ENCODE measurements around the gene CYBA. TPM values are rescaled to one million over a fixed set of nuclear protein-coding genes. Genes with fewer than 3 reads are reported as not detected.

CYBA gene
- total RNA-seq, 2 donors from 2014 or later, result 82.0 to 132 TPM

DNA sequence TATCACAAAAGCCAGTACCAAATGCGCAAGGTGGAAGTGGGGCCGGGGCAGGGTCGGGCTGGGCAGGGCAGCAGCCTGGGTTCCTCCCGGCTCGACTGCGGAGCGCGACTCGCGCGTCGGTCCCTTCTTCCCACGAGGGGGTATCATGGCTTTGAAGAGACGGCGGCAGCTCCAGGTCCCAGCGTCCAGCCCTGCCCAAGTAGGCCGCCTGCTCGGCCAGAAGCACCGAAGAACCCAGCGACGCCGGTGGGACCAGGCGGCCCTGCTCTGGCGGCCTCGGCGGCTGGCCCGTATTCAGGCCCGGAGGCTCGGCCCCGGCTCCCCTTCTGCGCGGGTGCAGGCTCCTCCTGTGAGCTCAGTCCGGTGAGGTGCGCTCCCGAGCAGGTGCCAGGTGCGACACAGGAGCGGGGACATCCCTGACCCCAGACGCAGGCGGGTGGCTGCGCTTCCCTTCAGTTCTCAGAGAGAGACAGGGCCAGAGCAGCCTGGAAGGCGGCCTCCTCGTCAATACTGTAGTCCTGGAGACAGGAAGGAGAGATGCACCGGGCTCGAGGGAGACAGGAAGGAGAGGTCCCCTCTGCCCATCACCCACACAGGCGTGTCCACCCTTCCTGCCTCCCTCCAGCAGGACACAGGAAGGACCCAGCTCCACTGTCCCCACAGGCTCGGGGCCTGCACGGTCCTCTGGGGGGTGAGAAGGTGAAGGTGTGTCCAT is 46.4 kb upstream of the CYBA start:
- Histone ChIP-seq H3K27ac (no peak overlapping the region), H3K4me1 (peaks cover 0 to 23% of the 10 kb centered on the region in 2 donors), H3K36me3 (peaks cover 42% of the 10 kb centered on the region), H3K4me3 (no peak overlapping the region), H3K27me3 (no peaks in the 10 kb centered on the region), H3K9me3 (no peaks in the 10 kb centered on the region)
- no peak for DNase-seq (ENCODE audit: low spot score)
- TF ChIP-seq CTCF (IDR thresholded peaks at IDR 0.05), result no peak

GRCh38 chr16:88696441-88696840 is 45.6 kb upstream of the CYBA start:
- TF ChIP-seq CTCF (IDR thresholded peaks at IDR 0.05), result no peak
- Histone ChIP-seq H3K27me3 (no peaks in the 10 kb centered on the region), H3K36me3 (peaks cover 42% of the 10 kb centered on the region), H3K4me3 (no peak overlapping the region), H3K9me3 (no peaks in the 10 kb centered on the region), H3K4me1 (peaks cover 0 to 14% of the 10 kb centered on the region in 2 donors), H3K27ac (no peak overlapping the region)
- no peak for DNase-seq (ENCODE audit: low spot score)

- peaks cover 42% of the 10 kb centered on the region for H3K36me3 ChIP-seq
These were observed 44.9 kb upstream of the CYBA start for GRCh38 chr16:88695753-88696152.

DNA sequence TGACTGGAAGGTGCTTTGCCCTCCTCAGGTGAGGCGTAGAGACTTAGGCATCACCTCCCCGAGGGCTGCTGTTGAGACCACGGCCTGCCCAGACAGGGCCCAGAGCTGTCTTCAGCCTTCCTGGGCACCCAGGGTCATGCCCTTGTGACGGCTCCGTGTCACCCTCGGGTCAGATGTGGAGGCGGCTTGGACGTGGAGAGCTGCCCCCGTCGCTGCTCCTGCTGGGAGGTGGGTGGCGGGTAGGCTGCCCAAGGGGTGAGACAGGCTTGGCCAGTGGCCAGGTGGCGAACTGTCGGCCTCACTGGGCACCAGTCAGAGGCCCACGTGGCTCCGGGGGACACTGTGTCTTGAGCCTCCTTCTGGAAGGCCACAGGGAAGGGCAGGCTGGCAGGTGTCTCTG is 44.4 kb upstream of the CYBA start:
- H3K27ac ChIP-seq, result no peak overlapping the region
- H3K27me3 ChIP-seq, result no peaks in the 10 kb centered on the region
- no peak overlapping the region for H3K4me3 ChIP-seq
- H3K4me1 ChIP-seq, result peaks cover 0 to 2% of the 10 kb centered on the region in 2 donors
- no peak for TF ChIP-seq CTCF (IDR thresholded peaks at IDR 0.05)
- no peaks in the 10 kb centered on the region for H3K9me3 ChIP-seq
- no peak for DNase-seq (ENCODE audit: low spot score)
- H3K36me3 ChIP-seq, result peaks cover 41% of the 10 kb centered on the region

More at GRCh38 chr16:88695753-88696152, 44.9 kb upstream of the CYBA start:
- TF ChIP-seq CTCF (IDR thresholded peaks at IDR 0.05), result no peak
- peaks cover 0 to 8% of the 10 kb centered on the region in 2 donors for H3K4me1 ChIP-seq
- H3K9me3 ChIP-seq, result no peaks in the 10 kb centered on the region
- no peak overlapping the region for H3K4me3 ChIP-seq
- no peaks in the 10 kb centered on the region for H3K27me3 ChIP-seq
- no peak overlapping the region for H3K27ac ChIP-seq
- DNase-seq (ENCODE audit: low spot score), result no peak

DNA sequence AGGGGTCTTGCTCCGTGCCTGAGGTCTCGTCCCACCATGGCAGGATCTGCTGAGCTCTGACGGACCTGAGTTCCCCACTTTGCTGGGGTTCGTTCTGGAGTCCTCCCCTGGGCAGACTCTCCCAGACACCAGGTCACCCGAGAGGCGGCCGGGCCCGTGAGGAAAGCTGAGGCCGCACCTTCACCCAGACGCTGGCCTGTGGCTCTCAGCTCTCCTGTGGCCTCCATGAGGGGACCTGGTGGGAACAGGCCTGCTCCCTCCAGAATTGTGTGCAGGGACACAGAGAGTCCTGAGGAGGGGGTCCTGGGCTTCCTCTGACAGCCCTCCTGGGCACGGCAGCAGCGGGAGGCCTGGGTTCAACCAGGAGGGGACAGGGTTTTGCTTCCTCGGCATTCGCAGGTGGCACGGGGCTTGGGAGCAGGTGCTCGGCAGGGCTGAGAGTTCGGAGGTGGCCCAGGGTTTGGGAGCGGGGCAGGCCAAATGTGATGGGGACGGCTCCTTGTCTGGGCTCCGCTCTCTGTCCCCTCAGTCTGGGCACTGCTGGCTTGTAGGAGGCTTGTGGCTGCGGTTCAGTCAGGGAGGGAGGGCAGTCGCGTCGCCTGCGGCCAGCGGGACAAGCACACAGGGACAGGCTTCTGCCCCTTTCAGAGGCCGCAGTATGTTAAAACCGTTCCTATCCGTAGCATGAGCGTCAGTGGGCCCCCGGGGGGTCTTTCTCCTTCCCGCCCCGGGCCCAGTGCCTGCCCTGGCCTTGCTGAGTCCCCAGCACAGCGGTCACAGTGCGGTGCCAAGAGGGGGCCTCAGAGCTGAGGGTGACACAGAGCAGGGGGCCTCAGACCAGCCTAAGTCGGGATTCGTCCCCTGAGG is 43.6 kb upstream of the CYBA start:
- no peaks in the 10 kb centered on the region for H3K4me1 ChIP-seq
- H3K27me3 ChIP-seq, result no peaks in the 10 kb centered on the region
- DNase-seq (ENCODE audit: low spot score), result no peak
- no peak overlapping the region for H3K4me3 ChIP-seq
- H3K9me3 ChIP-seq, result no peaks in the 10 kb centered on the region
- no peak overlapping the region for H3K27ac ChIP-seq
- peaks cover 34% of the 10 kb centered on the region for H3K36me3 ChIP-seq
- TF ChIP-seq CTCF (IDR thresholded peaks at IDR 0.05), result no peak
